Measurements from ENCODE around the gene EEF2KMT.
"Not testable (repeated sequence)": the region's sequence is repeated elsewhere in the genome, so short reads cannot be mapped to it uniquely, and the experiment has no call there.

The EEF2KMT gene, protein sequence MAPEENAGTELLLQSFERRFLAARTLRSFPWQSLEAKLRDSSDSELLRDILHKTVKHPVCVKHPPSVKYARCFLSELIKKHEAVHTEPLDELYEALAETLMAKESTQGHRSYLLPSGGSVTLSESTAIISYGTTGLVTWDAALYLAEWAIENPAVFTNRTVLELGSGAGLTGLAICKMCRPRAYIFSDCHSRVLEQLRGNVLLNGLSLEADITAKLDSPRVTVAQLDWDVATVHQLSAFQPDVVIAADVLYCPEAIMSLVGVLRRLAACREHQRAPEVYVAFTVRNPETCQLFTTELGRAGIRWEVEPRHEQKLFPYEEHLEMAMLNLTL

DNA sequence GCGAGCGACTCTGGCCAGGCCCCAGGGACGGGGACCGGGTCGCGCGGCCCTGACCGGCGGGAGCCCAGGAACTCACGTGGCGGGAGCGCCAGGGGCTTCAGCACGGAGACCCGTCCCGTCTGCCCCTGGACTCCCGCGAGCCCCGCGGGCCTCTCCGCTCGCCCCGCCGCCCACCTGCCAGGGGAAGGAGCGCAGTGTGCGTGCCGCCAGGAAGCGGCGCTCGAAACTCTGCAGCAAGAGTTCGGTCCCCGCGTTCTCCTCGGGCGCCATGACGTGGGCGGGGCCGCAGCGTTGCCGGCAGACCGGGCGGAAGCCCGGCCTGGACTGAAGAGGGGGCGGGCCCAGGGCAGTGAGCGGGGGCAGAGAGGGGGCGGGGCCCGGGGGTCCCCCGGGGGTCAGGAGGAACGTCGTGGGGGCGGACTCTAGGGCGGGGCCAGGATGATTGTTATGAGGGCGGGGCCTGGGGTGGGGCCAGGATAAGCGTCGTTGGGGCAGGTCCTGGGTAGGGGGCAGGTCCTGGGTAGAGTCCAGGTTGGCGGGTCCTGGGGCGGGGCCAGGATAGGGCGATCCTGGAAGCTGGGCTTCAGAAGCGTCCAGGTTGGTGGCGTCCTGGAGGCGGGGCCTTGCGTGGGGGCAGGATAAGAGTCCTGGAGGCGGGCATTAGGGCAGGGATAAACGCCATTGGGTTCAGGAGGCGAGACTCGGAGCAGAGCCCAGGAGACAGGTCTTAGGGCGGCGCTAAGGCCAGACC, at the start of gene EEF2KMT:
Gene EEF2KMT (minus strand): TSS at position 326 of the 751 bp plus-strand sequence. CDS start 56 bp downstream, at position 270.
- peak; percentile 100 for DNase-seq
- in situ Hi-C loops (cut with HindIII; ENCODE audit: low pct_ligation_motif_present, low pct_unique_long_range_greater_than_20kb, low sequenced_read_pairs), result not testable (repeated sequence)

DNA sequence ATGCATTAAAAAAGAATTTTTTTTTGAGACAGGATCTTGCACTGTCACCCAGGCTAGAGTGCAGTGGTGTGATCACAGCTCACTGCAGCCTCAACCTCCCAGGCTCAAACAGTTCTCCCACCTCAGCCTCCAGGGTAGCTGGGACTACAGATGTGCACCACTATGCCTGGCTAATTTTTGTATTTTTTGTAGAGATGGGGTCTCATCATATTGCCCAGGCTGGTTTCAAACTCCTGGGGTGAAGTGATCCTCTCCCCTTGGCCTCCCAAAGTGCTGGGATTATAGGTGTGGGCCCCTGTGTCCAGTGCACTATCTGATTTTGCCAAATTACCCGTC, 47.0 kb upstream of the EEF2KMT start:
- in situ Hi-C loops (cut with HindIII; ENCODE audit: low pct_ligation_motif_present, low pct_unique_long_range_greater_than_20kb, low sequenced_read_pairs); DNase-seq: not testable (repeated sequence)

DNA sequence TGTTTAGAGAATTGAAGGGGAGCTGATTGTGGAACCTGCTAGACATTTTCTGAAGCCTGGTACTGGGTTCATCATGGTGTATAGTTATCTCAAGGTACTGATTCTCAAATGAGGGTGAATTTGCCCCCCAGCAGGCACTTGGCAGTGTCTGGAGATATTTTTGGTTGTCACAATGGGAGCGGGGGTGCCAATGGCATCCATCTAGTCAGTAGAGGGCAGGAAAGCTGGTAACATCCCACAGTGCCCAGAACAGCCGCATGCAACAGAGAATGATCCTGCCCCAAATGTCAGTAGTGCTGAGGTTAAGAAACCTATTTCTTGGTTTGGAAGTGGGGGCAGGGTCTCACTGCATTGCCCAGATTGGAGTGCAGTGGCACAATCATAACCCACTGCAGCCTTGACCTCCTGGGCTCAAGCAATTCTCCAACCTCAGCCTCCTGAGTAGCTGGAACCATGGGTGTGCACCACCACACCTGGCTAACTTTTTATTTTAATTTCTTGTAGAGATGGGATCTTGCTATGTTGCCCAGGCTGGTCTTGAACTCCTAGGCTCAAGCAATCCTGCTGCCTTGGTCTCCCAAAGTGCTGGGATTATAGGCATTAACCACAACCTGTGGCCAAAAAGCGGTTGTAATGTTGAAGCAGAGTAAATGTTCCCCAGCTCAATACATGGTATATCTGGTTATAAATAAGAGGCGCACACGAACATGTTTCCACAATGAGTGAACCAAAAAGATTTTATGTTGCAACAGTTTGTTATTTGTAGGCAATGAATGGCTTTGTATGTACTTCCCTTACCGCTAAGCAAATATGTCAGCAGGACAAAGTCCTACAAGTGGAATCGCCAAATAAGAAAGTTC, 46.4 kb upstream of the EEF2KMT start:
- in situ Hi-C loops (cut with HindIII; ENCODE audit: low pct_ligation_motif_present, low pct_unique_long_range_greater_than_20kb, low sequenced_read_pairs), result no loop called here
- no peak for DNase-seq

DNA sequence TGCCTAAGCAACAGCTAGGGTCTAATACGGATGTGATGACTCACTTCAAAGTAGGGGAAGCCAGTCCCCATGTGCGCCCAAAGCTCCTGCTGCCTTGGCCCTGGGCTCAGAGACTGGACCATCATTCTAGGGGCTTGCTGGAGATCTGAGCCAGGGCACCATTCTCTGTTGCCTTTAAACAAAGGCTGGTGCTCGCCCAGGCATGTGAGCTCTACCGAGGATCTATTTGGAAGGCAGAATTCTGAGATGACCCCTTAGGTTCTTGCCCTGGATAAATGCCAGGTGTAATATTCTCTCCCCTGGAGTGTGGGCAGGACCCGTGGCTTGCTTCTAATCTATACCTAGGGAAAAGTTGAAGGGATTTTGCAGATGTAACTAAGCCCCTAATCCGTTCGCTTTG, 42.6 kb upstream of the EEF2KMT start:
- in situ Hi-C loops (cut with HindIII; ENCODE audit: low pct_ligation_motif_present, low pct_unique_long_range_greater_than_20kb, low sequenced_read_pairs), result not testable (repeated sequence)

DNA sequence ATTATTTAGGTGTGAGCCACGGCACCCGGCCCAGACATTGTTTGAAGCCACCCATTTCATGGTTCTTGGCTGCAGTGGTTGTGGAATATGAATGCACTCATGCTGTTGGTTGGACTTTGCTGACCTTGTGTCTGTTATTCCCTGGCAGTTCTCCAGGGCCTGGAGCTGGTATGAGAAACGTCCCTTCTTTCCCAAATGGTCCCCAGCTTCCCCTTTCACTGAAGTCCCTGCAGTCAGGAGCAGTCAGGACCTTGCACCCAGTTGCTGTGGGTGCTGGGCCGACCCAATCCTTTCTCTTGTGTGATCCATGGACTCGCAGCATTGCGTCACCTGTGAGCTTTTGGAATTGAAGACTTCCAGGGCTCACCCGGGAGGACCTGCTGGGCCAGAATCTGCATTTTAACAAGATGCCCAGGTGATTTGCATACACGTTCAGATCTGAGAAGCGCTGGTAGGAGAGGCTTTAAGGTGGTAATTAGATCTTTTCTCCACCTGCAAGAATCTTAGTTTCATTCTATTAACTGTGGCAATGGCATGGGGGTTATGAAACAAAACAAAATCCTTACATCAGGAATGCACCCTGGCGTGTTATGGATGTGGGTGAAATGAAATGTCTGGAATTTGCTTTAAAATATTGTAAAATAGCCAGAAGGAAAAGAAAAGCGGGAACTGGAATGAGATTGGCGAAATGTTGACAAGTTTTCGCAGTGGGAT, 37.3 kb upstream of the EEF2KMT start:
- in situ Hi-C loops (cut with HindIII; ENCODE audit: low pct_ligation_motif_present, low pct_unique_long_range_greater_than_20kb, low sequenced_read_pairs), result not testable (repeated sequence)

More for the DNA sequence above, 42.6 kb upstream of the EEF2KMT start:
- DNase-seq, result not testable (repeated sequence)

DNA sequence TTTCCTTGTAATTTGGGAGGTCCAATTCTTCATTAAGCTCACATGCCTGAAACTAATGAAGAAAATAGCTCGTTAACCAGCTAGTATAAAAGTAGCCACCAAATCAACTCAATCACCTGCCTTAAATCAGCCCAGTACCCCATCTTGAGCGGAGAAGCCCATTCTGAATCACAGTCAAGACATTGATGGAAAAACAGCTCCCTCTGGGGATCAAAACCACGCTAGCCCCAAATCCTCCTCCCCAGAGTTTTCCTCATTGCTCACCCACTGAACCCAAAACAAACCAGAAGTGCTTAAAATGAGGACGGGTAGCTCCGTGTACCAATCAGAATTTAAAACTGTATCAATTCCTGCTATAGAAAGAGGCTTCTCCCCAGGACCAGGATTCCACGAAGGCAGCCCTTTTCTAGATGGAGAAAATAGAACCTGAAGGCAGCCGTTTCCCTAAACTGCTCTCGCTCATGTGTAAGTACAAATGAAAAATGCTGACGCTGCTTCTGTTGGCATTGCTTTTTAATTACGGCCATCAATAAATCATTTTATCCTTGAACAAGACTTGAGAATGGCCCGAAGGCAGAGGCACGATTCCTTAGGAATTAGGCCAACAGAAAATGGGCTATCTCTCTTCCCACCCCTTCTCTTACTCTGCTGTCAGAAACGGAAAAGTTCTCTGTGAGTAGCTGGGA, 35.5 kb upstream of the EEF2KMT start:
- DNase-seq; in situ Hi-C loops (cut with HindIII; ENCODE audit: low pct_ligation_motif_present, low pct_unique_long_range_greater_than_20kb, low sequenced_read_pairs): not testable (repeated sequence)

More for the DNA sequence above, 37.3 kb upstream of the EEF2KMT start:
- not testable (repeated sequence) for DNase-seq

DNA sequence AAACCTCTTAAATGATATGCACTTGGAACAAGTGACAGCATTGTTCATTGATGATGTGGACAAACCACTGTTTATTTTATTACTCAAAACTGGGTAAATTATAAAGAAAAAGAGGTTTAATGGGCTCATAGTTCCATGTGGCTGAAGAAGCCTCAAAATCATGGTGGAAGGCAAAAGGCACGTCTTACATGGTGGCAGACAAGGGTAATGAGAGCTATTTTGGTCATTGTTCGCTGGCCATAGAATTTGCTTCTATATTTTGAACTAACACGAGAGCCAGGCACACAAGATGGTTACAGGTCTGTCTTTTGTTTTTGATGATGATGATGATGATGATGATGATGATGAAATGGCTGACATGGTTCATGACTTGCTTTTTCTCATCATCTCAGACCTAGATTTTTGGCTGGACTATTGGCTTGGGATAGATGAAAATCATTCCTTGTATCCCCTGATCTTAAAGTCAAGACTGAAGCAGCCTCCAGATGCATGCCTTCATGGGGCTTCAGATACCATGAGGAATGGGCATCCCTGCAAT, 33.9 kb upstream of the EEF2KMT start:
- in situ Hi-C loops (cut with HindIII; ENCODE audit: low pct_ligation_motif_present, low pct_unique_long_range_greater_than_20kb, low sequenced_read_pairs); DNase-seq: not testable (repeated sequence)

DNA sequence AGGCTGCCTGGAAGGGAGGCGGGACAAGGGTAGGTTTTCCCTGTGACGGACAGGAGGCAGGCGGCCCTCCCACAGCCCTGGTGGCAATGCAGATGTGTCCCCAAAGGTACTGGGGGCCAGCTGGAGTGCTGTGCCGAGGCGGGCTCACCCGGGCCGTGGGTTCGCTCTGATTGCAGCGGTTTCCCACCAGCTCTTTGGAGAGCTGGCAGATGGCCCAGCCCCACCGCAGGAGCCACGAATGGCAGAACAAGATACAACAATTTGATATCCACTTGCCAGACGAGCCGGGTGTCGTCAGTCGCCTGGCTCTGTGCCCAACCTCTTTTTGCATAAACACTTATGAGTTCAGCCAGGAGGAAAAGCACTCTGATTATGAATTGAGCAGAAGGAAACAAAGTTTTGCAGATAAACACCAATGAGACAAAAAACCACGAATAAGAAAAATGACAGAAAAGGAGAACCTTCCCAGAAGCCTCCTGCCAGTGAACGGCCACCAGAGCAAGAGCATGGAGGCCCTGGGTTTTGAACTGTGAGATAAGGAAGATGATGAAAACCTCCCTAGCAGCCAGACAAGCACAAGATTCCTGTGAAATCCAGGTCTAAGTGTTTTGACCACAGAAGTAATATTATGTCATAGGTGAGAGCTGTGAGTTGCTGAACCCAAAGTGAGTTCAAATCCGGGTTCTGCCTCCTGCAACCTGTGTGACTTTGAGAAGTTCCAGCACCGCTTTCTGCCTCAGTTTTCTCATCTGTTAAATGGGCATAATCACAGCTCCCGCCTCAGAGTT, 19.9 kb upstream of the EEF2KMT start:
- DNase-seq; in situ Hi-C loops (cut with HindIII; ENCODE audit: low pct_ligation_motif_present, low pct_unique_long_range_greater_than_20kb, low sequenced_read_pairs): not testable (repeated sequence)

DNA sequence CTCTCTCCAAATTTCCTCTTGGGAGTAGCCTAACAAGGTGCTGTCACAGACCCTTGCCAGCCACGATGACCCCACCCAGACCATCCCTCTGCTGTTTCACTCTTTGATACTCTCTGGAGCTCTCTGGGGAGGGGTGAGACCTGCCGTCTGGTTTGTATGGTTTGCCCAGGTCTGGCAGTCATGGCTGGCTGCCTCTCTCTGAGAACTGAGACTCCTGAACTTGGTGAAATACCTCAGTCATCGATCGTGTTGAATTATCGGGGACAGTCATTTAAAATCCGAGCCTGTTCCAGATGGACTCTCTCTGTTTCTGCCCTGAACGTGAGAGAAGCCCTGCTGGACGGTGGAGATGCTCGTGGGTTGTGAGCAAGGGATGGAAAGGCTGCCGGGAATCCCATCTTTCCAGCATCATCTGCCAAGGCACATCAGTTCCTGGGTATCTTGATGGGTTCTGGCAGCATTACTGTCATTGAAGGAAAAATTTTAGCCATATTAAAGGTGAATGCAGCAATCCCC, 19.2 kb upstream of the EEF2KMT start:
- DNase-seq; in situ Hi-C loops (cut with HindIII; ENCODE audit: low pct_ligation_motif_present, low pct_unique_long_range_greater_than_20kb, low sequenced_read_pairs): not testable (repeated sequence)

DNA sequence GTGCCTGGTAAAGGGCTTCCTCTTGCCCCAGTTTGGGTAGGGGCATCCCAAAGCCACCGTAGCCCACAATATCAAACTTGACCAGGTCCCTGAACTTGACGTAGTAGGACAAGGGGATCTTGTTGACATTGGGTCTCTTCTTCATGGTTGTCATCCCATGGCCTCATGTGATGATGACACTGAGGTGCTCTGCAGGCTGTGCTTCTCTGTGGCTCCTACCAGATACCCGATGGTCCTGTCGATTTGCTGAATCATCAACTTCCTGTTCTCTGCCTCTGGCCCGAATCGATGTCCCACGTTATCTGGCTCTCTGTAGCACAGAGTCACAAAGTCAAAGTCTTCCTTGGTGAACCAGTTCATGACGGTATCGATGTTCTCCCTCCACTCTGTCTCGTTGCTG, 13.3 kb upstream of the EEF2KMT start:
- DNase-seq; in situ Hi-C loops (cut with HindIII; ENCODE audit: low pct_ligation_motif_present, low pct_unique_long_range_greater_than_20kb, low sequenced_read_pairs): not testable (repeated sequence)

DNA sequence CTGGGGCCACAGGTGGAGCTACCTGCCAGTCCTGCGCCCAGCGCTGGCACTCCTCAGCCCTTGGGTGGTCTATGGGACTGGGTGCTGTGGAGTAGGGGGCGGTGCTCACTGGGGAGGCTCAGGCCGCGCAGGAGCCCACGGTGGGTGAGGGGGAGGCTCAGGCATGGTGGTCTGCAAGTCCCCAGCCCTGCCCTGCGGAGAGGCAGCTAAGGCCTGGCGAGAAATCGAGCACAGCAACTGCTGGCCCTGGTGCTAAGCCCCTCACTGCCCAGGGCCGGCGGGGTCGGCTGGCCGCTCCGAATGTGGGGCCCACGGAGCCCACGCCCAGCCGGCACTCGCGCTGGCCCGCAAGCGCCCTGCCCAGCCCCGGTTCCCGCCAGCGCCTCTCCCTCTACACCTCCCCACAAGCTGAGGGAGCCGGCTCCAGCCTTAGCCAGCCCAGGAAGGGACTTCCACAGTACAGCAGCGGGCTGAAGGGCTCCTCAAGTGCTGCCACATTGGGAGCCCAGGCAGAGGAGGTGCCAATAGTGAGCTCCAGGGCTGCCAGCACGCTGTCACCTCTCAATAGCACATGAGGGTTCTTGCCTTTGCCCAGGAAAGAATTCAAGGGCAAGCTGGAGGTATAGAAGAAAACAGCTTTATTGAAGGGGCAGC, 11.0 kb upstream of the EEF2KMT start:
- DNase-seq, result no peak
- in situ Hi-C loops (cut with HindIII; ENCODE audit: low pct_ligation_motif_present, low pct_unique_long_range_greater_than_20kb, low sequenced_read_pairs), result no loop called here

DNA sequence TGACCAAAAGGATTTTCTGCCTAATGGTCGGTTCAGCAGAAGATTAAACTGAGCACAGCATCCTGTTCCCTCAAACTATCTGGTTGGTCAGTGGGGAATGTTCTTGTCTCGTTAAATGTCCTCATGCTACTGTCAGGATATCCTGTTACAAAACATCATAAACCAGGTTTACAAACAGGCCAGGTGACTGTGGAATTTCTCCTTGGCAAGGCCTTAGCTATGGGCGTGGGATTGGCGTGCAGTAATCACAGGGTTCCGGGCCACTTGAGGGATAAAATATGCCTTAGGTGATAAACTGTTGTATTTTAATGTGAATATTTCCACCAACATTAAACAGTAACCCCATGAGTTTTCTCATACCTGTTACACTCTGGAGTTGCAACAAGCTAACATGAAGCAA, 7.4 kb upstream of the EEF2KMT start:
- in situ Hi-C loops (cut with HindIII; ENCODE audit: low pct_ligation_motif_present, low pct_unique_long_range_greater_than_20kb, low sequenced_read_pairs); DNase-seq: not testable (repeated sequence)

DNA sequence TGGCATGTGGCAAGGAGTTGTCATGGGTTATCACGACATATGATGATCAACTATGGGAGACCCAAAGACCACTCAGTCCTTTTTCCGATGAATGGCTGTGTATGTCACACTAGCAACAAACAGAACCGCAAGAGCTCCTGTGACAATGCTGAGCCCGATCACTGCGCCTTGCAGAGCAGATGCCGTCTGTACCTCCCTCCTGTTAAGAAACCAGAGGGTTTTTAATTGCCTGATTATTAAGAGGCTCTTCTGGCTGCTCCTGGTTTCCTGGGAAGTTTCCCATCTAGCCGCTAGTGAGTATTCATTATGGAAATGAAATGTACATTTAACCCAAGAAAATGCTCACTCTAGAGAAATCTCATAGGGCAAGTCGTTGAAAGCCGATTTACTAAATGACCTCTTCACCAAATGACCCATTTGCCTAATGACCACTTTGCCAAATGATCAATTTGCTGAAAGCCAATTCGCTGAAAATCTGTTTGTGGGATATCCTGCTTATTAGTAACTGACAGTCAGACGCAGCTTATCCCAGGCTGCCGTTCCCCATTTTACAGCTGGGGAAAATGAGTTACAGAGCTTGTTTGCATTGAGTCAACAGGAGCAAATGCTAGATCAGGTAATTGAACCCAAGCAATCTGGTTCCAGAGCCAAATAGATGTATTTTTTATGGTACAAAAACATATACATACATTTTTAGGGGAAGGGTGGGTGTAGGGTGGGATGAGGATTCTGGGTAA, 5.9 kb upstream of the EEF2KMT start:
- DNase-seq; in situ Hi-C loops (cut with HindIII; ENCODE audit: low pct_ligation_motif_present, low pct_unique_long_range_greater_than_20kb, low sequenced_read_pairs): not testable (repeated sequence)

DNA sequence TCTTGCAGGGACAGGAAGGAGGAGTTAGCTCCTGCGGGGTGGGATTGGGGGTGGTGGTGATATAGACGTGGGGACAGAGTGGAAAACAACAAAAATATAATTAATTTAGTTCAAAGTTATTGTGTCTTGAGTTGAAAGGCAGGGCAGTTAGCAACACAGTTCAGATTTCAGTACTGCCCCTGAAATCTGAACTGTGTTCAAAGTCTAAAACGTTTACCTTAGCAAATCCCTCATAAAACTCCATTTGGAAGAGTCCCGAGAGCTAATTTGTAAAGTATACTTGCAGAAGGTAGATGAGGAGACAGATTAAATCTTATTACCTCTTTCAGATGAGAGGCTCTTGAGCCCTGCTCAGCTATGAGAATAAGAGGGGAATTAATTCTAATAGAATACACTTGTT, 1.6 kb upstream of the EEF2KMT start:
- in situ Hi-C loops (cut with HindIII; ENCODE audit: low pct_ligation_motif_present, low pct_unique_long_range_greater_than_20kb, low sequenced_read_pairs); DNase-seq: not testable (repeated sequence)

Measured in ACHN (cell line).